ENCODE measurements around the gene TGIF2LY.
"Not testable (repeated sequence)": the region's sequence is repeated elsewhere in the genome, so short reads cannot be mapped to it uniquely, and the experiment has no call there.

The TGIF2LY gene

DNA sequence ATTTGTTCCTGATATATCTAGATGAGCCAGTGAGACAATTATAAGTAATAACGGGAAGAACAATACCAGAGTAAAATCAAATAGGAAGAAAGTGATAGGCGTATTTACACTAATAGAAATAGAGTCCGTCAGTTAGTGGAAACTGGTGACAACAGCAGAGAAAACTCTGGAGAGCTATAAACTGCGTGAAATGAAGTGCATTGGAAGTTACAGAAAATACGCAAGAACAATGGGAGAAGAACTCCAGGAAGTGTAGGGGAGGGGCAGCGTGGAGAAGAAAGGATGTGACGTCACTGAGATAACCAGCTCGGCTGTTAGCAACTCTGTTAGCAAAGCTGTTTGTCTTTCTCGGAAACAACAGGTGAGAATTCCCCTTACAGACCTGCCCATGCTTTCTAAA lies at the start of gene TGIF2LY:
Gene TGIF2LY, plus strand, starts transcription at position 301 of the 400 bp plus-strand sequence. CDS start 178 bp downstream, outside the sequence.
- DNase-seq, result not testable (repeated sequence)
